H9 (cell line): Measurements from ENCODE around the gene PEAK3. TPM values are rescaled to one million over a fixed set of nuclear protein-coding genes. Genes with fewer than 3 reads are reported as not detected.
A peak's percentile ranks its signal among the peaks of the same experiment; 100 is the strongest.

ENCODE experiments used
- DNase-seq: peaks from one replicate; pipeline ENCODE4 v3.0.0-alpha.2; 2017
- H2AFZ ChIP-seq: one replicate; pipeline ENCODE4 v1.6.1; 2013; ENCODE audit warnings: mild to moderate bottlenecking, low read length, control low read depth, moderate library complexity
- H2AK5ac ChIP-seq: 2 replicates; pipeline ENCODE4 v1.6.1; 2013; ENCODE audit warnings: low read length, control low read depth, mixed read lengths; ENCODE audit not compliant: insufficient read length
- H2BK120ac ChIP-seq: one replicate; pipeline ENCODE4 v1.6.1; 2013; ENCODE audit warnings: low read depth, mild to moderate bottlenecking, low read length, control low read depth, inconsistent platforms; ENCODE audit not compliant: poor library complexity, severe bottlenecking
- H2BK12ac ChIP-seq: 2 replicates; pipeline ENCODE4 v1.6.1; 2013; ENCODE audit warnings: low read length, control low read depth, mixed read lengths, low read depth; ENCODE audit not compliant: insufficient read length
- H2BK15ac ChIP-seq: 2 replicates; pipeline ENCODE4 v1.6.1; 2013; ENCODE audit warnings: low read depth, low read length, control low read depth
- H2BK20ac ChIP-seq: one replicate; pipeline ENCODE4 v1.6.1; 2013; ENCODE audit warnings: low read depth, mild to moderate bottlenecking, low read length, control low read depth, inconsistent platforms; ENCODE audit not compliant: poor library complexity, severe bottlenecking
- H2BK5ac ChIP-seq: 2 replicates; pipeline ENCODE4 v1.6.1; 2013; ENCODE audit warnings: low read length, control low read depth, mixed read lengths; ENCODE audit not compliant: insufficient read length
- H3K14ac ChIP-seq: 2 replicates; pipeline ENCODE4 v1.6.1; 2013; ENCODE audit warnings: low read length, control low read depth; ENCODE audit not compliant: insufficient read depth
- H3K18ac ChIP-seq: 2 replicates; pipeline ENCODE4 v1.6.1; 2013; ENCODE audit warnings: low read depth, mild to moderate bottlenecking, mixed read lengths, low read length, control low read depth; ENCODE audit not compliant: insufficient read length
- H3K23ac ChIP-seq: 2 replicates; pipeline ENCODE4 v1.6.1; 2013; ENCODE audit warnings: low read length, control low read depth, mixed read lengths, low read depth; ENCODE audit not compliant: insufficient read length
- H3K23me2 ChIP-seq: 2 replicates; pipeline ENCODE4 v1.6.1; 2013; ENCODE audit warnings: low read depth, mild to moderate bottlenecking, mixed read lengths, low read length, control low read depth; ENCODE audit not compliant: insufficient read length, poor library complexity, severe bottlenecking
- H3K27ac ChIP-seq: 2 replicates; pipeline ENCODE4 v1.5.1; 2013; ENCODE audit warnings: low read length, control low read depth, mixed read lengths, low read depth; ENCODE audit not compliant: insufficient read length
- H3K27me3 ChIP-seq: 2 replicates; pipeline ENCODE4 v1.6.1; 2013; ENCODE audit warnings: low read length, control low read depth, inconsistent platforms; ENCODE audit not compliant: insufficient read depth
- H3K4ac ChIP-seq: 2 replicates; pipeline ENCODE4 v1.6.1; 2013; ENCODE audit warnings: low read depth, mild to moderate bottlenecking, control low read depth, inconsistent platforms, low read length, moderate library complexity
- H3K4me1 ChIP-seq: 2 replicates; pipeline ENCODE4 v1.6.1; 2013; ENCODE audit warnings: low read length, control low read depth, inconsistent platforms; ENCODE audit not compliant: insufficient read depth
- H3K4me2 ChIP-seq: 2 replicates; pipeline ENCODE4 v1.6.1; 2013; ENCODE audit warnings: low read length, control low read depth, mixed read lengths; ENCODE audit not compliant: insufficient read length, insufficient read depth
- H3K56ac ChIP-seq: 2 replicates; pipeline ENCODE4 v1.6.1; 2013; ENCODE audit warnings: low read depth, mild to moderate bottlenecking, mixed read lengths, low read length, control low read depth; ENCODE audit not compliant: insufficient read length
- H3K79me1 ChIP-seq: 2 replicates; pipeline ENCODE4 v1.6.1; 2013; ENCODE audit warnings: low read depth, mild to moderate bottlenecking, moderate library complexity, low read length, control low read depth, inconsistent platforms; ENCODE audit not compliant: insufficient read depth, poor library complexity, severe bottlenecking
- H3K79me2 ChIP-seq: 2 replicates; pipeline ENCODE4 v1.6.1; 2013; ENCODE audit warnings: low read length, control low read depth, inconsistent platforms; ENCODE audit not compliant: insufficient read depth
- H3K9ac ChIP-seq: 2 replicates; pipeline ENCODE4 v1.6.1; 2013; ENCODE audit warnings: low read length, control low read depth, mixed read lengths; ENCODE audit not compliant: insufficient read length; ENCODE audit errors: extremely low read depth
- H3K9me3 ChIP-seq: one replicate; pipeline ENCODE4 v1.6.1; 2013; ENCODE audit warnings: low read depth, low read length, inconsistent platforms; ENCODE audit not compliant: control insufficient read depth
- H3T11ph ChIP-seq: one replicate; pipeline ENCODE4 v1.6.1; 2013; ENCODE audit warnings: mild to moderate bottlenecking, low read length, control low read depth, inconsistent platforms
- H4K20me1 ChIP-seq: one replicate; pipeline ENCODE4 v1.6.1; 2013; ENCODE audit not compliant: control insufficient read depth, insufficient read length, insufficient read depth
- H4K5ac ChIP-seq: 2 replicates; pipeline ENCODE4 v1.6.1; 2013; ENCODE audit warnings: low read depth, mild to moderate bottlenecking, mixed read lengths, low read length, control low read depth; ENCODE audit not compliant: insufficient read length
- H4K8ac ChIP-seq: replicated peaks from 2 replicates; pipeline ENCODE4 v1.6.1; 2013; ENCODE audit warnings: low read length, control low read depth, mixed read lengths, low read depth; ENCODE audit not compliant: insufficient read length
- H4K91ac ChIP-seq: 2 replicates; pipeline ENCODE4 v1.6.1; 2013; ENCODE audit warnings: low read depth, mild to moderate bottlenecking, moderate library complexity, mixed read lengths, low read length, control low read depth; ENCODE audit not compliant: insufficient read length
- H3K27ac Mint-ChIP-seq, 3 experiments: 2 replicates in 2 of 3; 3 replicates in 1 of 3; pipeline ENCODE4 v1.8.0; 2020 to 2021; ENCODE audit warnings: mixed read lengths in 3 of 3, mild to moderate bottlenecking in 1 of 3, moderate library complexity in 1 of 3
- H3K27me3 Mint-ChIP-seq: 2 replicates; pipeline ENCODE4 v1.8.0; 2021; ENCODE audit warnings: low read depth, mild to moderate bottlenecking, moderate library complexity, mixed read lengths
- H3K36me3 Mint-ChIP-seq, 3 experiments: 2 replicates in 2 of 3; 3 replicates in 1 of 3; pipeline ENCODE4 v1.8.0; 2020 to 2021; ENCODE audit warnings: low read depth in 3 of 3, mixed read lengths in 3 of 3; ENCODE audit not compliant: insufficient read depth in 1 of 3
- H3K4me1 Mint-ChIP-seq, 2 experiments: 2 replicates each; pipeline ENCODE4 v1.8.0; 2020; ENCODE audit warnings: mixed read lengths in 2 of 2
- H3K4me3 Mint-ChIP-seq, 2 experiments: 2 replicates in 1 of 2; 3 replicates in 1 of 2; pipeline ENCODE4 v1.8.0; 2020 to 2021; ENCODE audit warnings: mild to moderate bottlenecking in 2 of 2, mixed read lengths in 2 of 2, moderate library complexity in 1 of 2
- H3K9me3 Mint-ChIP-seq, 2 experiments: 2 replicates in 1 of 2; 3 replicates in 1 of 2; pipeline ENCODE4 v1.8.0; 2020; ENCODE audit warnings: mild to moderate bottlenecking in 2 of 2, mixed read lengths in 2 of 2, moderate library complexity in 1 of 2
- CTCF ChIP-seq: fragments of 200-600 bp; sonication (generic); conservative IDR thresholded peaks from 3 replicates; pipeline ENCODE4 v1.8.0; 2021; ENCODE audit warnings: antibody characterized with exemption, mild to moderate bottlenecking
- WGBS: extraction: QIAGEN DNeasy Blood & Tissue Kit; methylation state at CpG from one replicate; pipeline ENCODE4 v1.1.7; 2013; ENCODE audit warnings: missing lambda C conversion rate, low lambda C conversion rate, mixed read lengths; ENCODE audit not compliant: insufficient read length; ENCODE audit errors: extremely low coverage; 5-methylcytosine and 5-hydroxymethylcytosine counted together
- total RNA-seq: library from RNA; stranded (reverse); gene quantifications from 2 replicates; pipeline ENCODE4 v1.2.1, GENCODE V29; 2021

The PEAK3 gene
- total RNA-seq, 1 experiment from 2014 or later, result not detected

- H2BK15ac ChIP-seq, result no peak overlapping the region
- H3K23ac ChIP-seq, result no peak overlapping the region
- H2BK20ac ChIP-seq, result no peak overlapping the region
- DNase-seq, result no peak
- H3K56ac ChIP-seq, result no peak overlapping the region
- no peak for TF ChIP-seq CTCF
- no peaks in the 10 kb centered on the region for H3K4me1 ChIP-seq
- H3K18ac ChIP-seq, result no peak overlapping the region
- H3K27ac Mint-ChIP-seq, result peak overlapping the region in 2 of 3 experiments; percentile 60 to 83; a peak in 2 of 7 replicates
- H3K27me3 ChIP-seq, result no peaks in the 10 kb centered on the region
- no peak overlapping the region for H3T11ph ChIP-seq
- no peak overlapping the region for H4K5ac ChIP-seq
- H4K20me1 ChIP-seq, result no peaks in the 10 kb centered on the region
- peaks cover 6% of the 10 kb centered on the region for H3K23me2 ChIP-seq
- H3K36me3 Mint-ChIP-seq, result peaks cover 6 to 48% (median 36%) of the 10 kb centered on the region in 3 experiments; a peak in 6 of 7 replicates
- no CpG with 5 or more reads among the region's 12 CpGs for WGBS
- no peak overlapping the region for H3K14ac ChIP-seq
- peaks cover 5 to 7% of the 10 kb centered on the region in 2 experiments for H3K4me1 Mint-ChIP-seq
- no peak overlapping the region for H3K9ac ChIP-seq
- no peaks in the 10 kb centered on the region for H3K9me3 ChIP-seq
- H2BK12ac ChIP-seq, result no peak overlapping the region
- H3K27ac ChIP-seq, result no peak overlapping the region
- no peaks in the 10 kb centered on the region for H3K79me1 ChIP-seq
- H2AK5ac ChIP-seq, result no peak overlapping the region
- no peaks in the 10 kb centered on the region for H3K9me3 Mint-ChIP-seq
- H4K8ac ChIP-seq, result no peak overlapping the region
- H3K79me2 ChIP-seq, result no peaks in the 10 kb centered on the region; the same call in 1 of the 2 replicates
- H2BK5ac ChIP-seq, result no peak overlapping the region
- no peak overlapping the region for H4K91ac ChIP-seq
- H3K4ac ChIP-seq, result no peak overlapping the region
- H3K4me3 Mint-ChIP-seq, result no peak overlapping the region
- H3K4me2 ChIP-seq, result no peak overlapping the region
- H2BK120ac ChIP-seq, result no peak overlapping the region
- no peak overlapping the region for H2AFZ ChIP-seq
- H3K27me3 Mint-ChIP-seq, result no peaks in the 10 kb centered on the region; the same call in 1 of the 2 replicates
Observed at GRCh38 chr19:2230807-2231533, 51.0 kb downstream of the PEAK3 start.
